Parathyroid adenoma (tissue), 2 donors: ENCODE data around the gene BMP7.

Experiments
- H2AFZ ChIP-seq: fragments of 300-600 bp; sonication (generic); one replicate; pipeline ENCODE4 v1.7.0; 2017; ENCODE audit warnings: antibody characterized with exemption, mild to moderate bottlenecking
- H3K27ac ChIP-seq: fragments of 300-600 bp; sonication (generic); one replicate; pipeline ENCODE4 v1.7.0; 2017
- H3K27me3 ChIP-seq: fragments of 300-600 bp; sonication (generic); one replicate; pipeline ENCODE4 v1.7.0; 2017; ENCODE audit warnings: low read length; ENCODE audit not compliant: control insufficient read depth, insufficient read depth
- H3K36me3 ChIP-seq: fragments of 300-600 bp; sonication (generic); one replicate; pipeline ENCODE4 v1.7.0; 2017; ENCODE audit warnings: low read length; ENCODE audit not compliant: control insufficient read depth, insufficient read depth
- H3K4me1 ChIP-seq: fragments of 300-600 bp; sonication (generic); one replicate; pipeline ENCODE4 v1.7.0; 2017; ENCODE audit warnings: control low read depth
- H3K4me2 ChIP-seq: fragments of 300-600 bp; sonication (generic); one replicate; pipeline ENCODE4 v1.7.0; 2017; ENCODE audit warnings: low read length
- H3K4me3 ChIP-seq: fragments of 300-600 bp; sonication (generic); one replicate; pipeline ENCODE4 v1.7.0; 2017; ENCODE audit warnings: low read depth, low read length
- H3K79me2 ChIP-seq: fragments of 300-600 bp; sonication (generic); one replicate; pipeline ENCODE4 v1.7.0; 2017; ENCODE audit warnings: control low read depth
- H3K9ac ChIP-seq: fragments of 300-600 bp; sonication (generic); one replicate; pipeline ENCODE4 v1.7.0; 2017; ENCODE audit warnings: mild to moderate bottlenecking
- H3K9me3 ChIP-seq: fragments of 300-600 bp; sonication (generic); one replicate; pipeline ENCODE4 v1.7.0; 2017; ENCODE audit warnings: low read length; ENCODE audit not compliant: control insufficient read depth
- CTCF ChIP-seq: fragments of 300-600 bp; sonication (generic); IDR thresholded peaks from one replicate; pipeline ENCODE4 v1.7.0; 2017; ENCODE audit warnings: antibody characterized with exemption, mild to moderate bottlenecking
- donor health status: primary hyperparathyroidism.

The BMP7 gene

DNA sequence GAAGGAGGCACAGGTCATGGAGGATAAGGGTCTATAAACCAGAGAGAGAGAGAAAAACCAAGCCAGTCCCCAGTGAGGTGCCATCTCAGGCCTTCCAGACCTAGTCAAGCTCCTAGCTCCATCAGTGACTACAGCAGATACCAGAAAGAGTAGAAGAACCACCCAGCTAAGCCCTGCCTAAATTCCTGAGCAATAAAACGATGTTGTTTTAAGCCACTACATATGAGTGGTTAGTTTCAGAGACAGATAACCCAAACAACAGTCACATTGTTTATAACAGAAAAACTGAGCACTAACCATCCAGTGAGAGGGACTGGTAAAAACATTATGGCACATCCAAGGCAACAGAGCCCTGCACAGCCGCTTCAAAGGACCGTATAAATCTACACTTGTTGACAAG lies 59.2 kb downstream of the BMP7 start:
- Histone ChIP-seq H3K4me2 (no peak overlapping the region), H2AFZ (no peak overlapping the region), H3K27me3 (no peaks in the 10 kb centered on the region), H3K4me3 (no peak overlapping the region), H3K9ac (no peak overlapping the region), H3K4me1 (no peaks in the 10 kb centered on the region), H3K9me3 (no peaks in the 10 kb centered on the region), H3K79me2 (no peaks in the 10 kb centered on the region), H3K27ac (no peak overlapping the region), H3K36me3 (no peaks in the 10 kb centered on the region)
- TF ChIP-seq CTCF, result no peak

DNA sequence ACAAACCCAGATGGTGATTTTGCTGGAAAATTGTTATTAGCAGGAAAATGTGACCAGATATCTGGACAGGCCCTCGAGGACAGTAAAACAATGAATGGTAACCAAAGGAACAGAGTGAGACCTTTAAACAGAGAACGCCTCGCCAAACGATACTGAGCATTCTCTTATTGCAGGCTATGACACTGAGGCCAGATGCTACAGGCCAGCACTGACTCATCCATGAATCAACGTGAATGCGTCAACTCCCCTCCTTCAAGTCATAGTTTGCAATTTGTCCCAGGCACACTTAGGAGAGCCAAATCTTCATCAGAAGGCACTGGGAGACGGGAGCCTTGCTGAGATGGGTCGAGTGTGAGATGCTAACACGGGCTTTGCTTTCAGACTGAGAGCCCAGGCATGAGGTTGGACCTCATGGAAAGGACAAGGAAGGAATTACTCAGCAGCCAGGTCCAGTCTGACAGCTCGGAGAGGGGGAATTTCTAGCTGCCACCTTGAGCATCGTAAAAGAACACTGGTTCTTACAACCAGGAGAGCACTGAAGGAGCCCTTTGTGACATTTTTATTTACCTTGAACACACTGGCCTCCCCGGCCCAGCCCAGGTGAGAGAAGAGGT lies 60.7 kb downstream of the BMP7 start:
- Histone ChIP-seq H3K27ac (no peak overlapping the region), H3K79me2 (no peaks in the 10 kb centered on the region), H2AFZ (no peak overlapping the region), H3K4me2 (no peak overlapping the region), H3K9ac (no peak overlapping the region), H3K4me3 (no peak overlapping the region), H3K4me1 (no peaks in the 10 kb centered on the region), H3K27me3 (no peaks in the 10 kb centered on the region), H3K9me3 (no peaks in the 10 kb centered on the region), H3K36me3 (no peaks in the 10 kb centered on the region)
- TF ChIP-seq CTCF, result no peak

DNA sequence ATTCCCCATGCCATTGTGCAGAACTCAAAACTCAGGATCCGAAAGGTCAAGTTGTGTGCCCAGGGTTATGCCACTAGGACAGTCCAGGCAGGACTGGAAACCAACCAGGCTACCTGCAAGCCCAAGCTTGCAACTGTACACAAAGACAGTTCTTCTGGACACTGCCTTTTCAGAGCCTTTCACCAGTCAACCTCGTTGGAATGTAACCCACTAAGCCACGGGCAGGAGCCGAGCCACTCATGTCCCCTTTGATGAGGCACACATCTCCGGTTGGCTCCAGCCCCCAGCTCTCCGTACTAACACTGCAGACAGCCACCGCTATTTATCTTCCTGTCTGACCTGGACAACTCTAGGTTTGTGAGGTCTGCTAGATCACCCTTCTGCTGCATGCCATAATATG lies 62.5 kb downstream of the BMP7 start:
- H3K4me1 ChIP-seq, result no peaks in the 10 kb centered on the region
- H3K79me2 ChIP-seq, result no peaks in the 10 kb centered on the region
- no peak for TF ChIP-seq CTCF
- no peak overlapping the region for H2AFZ ChIP-seq
- H3K9ac ChIP-seq, result no peak overlapping the region
- no peaks in the 10 kb centered on the region for H3K36me3 ChIP-seq
- H3K4me3 ChIP-seq, result no peak overlapping the region
- H3K4me2 ChIP-seq, result no peak overlapping the region
- H3K9me3 ChIP-seq, result no peaks in the 10 kb centered on the region
- no peaks in the 10 kb centered on the region for H3K27me3 ChIP-seq
- H3K27ac ChIP-seq, result no peak overlapping the region

DNA sequence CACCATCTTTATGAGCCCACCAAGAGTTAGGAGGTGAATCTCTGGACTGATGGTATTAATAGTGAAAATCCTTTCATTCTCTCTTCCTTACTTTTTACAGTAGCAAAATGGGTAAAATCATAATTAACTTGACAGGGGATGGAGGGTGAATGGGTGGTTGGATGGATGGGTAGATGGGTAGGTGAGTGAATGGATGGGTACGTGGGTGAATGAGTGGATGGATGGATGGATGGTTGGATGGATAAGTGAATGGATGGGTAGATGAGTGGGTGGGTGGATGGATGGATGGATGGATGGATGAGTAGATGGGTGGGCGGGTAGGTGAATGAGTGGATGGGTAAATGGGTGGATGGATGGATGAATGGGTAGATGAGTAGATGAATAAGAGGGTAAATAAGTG lies 63.2 kb downstream of the BMP7 start:
- H3K4me2 ChIP-seq, result no peak overlapping the region
- no peaks in the 10 kb centered on the region for H3K27me3 ChIP-seq
- H3K9me3 ChIP-seq, result no peaks in the 10 kb centered on the region
- H3K4me3 ChIP-seq, result no peak overlapping the region
- no peak overlapping the region for H3K9ac ChIP-seq
- H3K27ac ChIP-seq, result no peak overlapping the region
- H3K79me2 ChIP-seq, result no peaks in the 10 kb centered on the region
- no peak for TF ChIP-seq CTCF
- no peaks in the 10 kb centered on the region for H3K4me1 ChIP-seq
- H3K36me3 ChIP-seq, result no peaks in the 10 kb centered on the region
- no peak overlapping the region for H2AFZ ChIP-seq

DNA sequence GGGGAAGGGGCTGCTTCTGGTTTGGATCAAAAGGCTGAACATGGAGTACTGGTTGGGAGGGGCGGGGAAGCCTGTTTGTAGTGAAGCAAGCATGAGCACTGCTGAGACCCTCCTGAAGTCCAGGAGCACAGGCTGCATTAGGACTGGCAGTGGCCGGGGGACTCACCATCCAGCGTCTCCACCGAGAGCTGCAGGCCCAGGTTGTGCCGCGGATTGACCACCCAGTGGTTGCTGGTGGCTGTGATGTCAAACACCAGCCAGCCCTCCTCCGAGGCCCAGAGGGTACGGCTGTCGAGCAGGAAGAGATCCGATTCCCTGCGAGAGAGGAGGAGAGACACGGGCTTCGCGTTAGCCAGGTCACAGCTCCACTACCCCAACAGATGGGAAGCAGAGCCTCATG lies 64.1 kb downstream of the BMP7 start:
- Histone ChIP-seq H3K79me2 (no peaks in the 10 kb centered on the region), H2AFZ (no peak overlapping the region), H3K27ac (no peak overlapping the region), H3K4me3 (no peak overlapping the region), H3K27me3 (no peaks in the 10 kb centered on the region), H3K36me3 (no peaks in the 10 kb centered on the region), H3K4me2 (no peak overlapping the region), H3K9ac (no peak overlapping the region), H3K4me1 (no peaks in the 10 kb centered on the region), H3K9me3 (no peaks in the 10 kb centered on the region)
- no peak for TF ChIP-seq CTCF
